Right lobe of liver (tissue), 6 donors: ENCODE measurements around the gene PCSK4. TPM values are rescaled to one million over a fixed set of nuclear protein-coding genes. Genes with fewer than 3 reads are reported as not detected.

Experiments
- ATAC-seq, 4 donors: fragments of 200-7000 bp; cut with Tn5 transposase; one replicate each; pipeline ENCODE4 v1.9.1; 2020; ENCODE audit warnings: mild to moderate bottlenecking in 4 of 4, moderate library complexity in 4 of 4
- DNase-seq, 3 donors: peaks; one replicate each; pipeline ENCODE4 v3.0.0-alpha.2; 2020
- H3K27ac ChIP-seq, 3 donors: fragments of 200-600 bp; one replicate each; pipeline ENCODE4 v1.8.0; 2022
- H3K27me3 ChIP-seq, 2 donors: fragments of 200-600 bp; one replicate each; pipeline ENCODE4 v1.8.0; 2022
- H3K36me3 ChIP-seq, 4 donors: fragments of 200-600 bp; sonication (generic) in 1 of 4; one replicate each; pipeline versions ENCODE4 v1.5.1 to v1.8.0; 2017 to 2022; ENCODE audit warnings: control low read depth in 1 of 4
- H3K4me1 ChIP-seq, 4 donors: fragments of 200-600 bp; sonication (generic) in 1 of 4; one replicate each; pipeline versions ENCODE4 v1.5.1 to v1.8.0; 2017 to 2022; ENCODE audit warnings: control low read depth in 1 of 4
- H3K4me3 ChIP-seq, 3 donors: fragments of 200-600 bp; one replicate each; pipeline ENCODE4 v1.8.0; 2022
- H3K9me3 ChIP-seq, 4 donors: fragments of 200-600 bp; sonication (generic) in 1 of 4; one replicate each; pipeline versions ENCODE4 v1.5.1 to v1.8.0; 2017 to 2022; ENCODE audit warnings: control low read depth in 1 of 4
- POLR2A ChIP-seq: fragments of 450-650 bp; IDR thresholded peaks from one replicate; pipeline ENCODE4 v1.6.1; 2017; ENCODE audit warnings: antibody characterized with exemption, mild to moderate bottlenecking
- WGBS: methylation state at CpG from one replicate; pipeline ENCODE4 v1.1.6; 2018; ENCODE audit warnings: low coverage, low lambda C conversion rate; ENCODE audit not compliant: insufficient coverage; ENCODE audit errors: missing lambda C conversion rate; 5-methylcytosine and 5-hydroxymethylcytosine counted together
- intact Hi-C, 2 donors: fragments of 100-400 bp; cut with DNase I; formaldehyde crosslinking; loops; one replicate each; pipeline versions ENCODE4 v1.11.2 to v1.14.1; 2022
- total RNA-seq, 6 experiments: library from RNA; depleted of rRNA in 2 of 6; stranded (reverse); fragments of >200 nt in 2 of 6; fragmentation: NEBNext Ultra II Directional in 3 of 6; extraction: Animal tissue kit (Norgen Biotek cat#: 25700) in 3 of 6; gene quantifications; one replicate each; pipeline versions ENCODE4 v1.1.0 to v1.2.4, GENCODE V29; 2016 to 2023
- TF ChIP-seq, protein P1 (sequence below), 4 donors: fragments of 200-600 bp in 3 of 4; fragments of 450-650 bp in 1 of 4; IDR thresholded peaks; one replicate each; pipeline versions ENCODE4 v1.5.1 to v1.8.0; 2016 to 2022; ENCODE audit warnings: antibody characterized with exemption in 4 of 4, mild to moderate bottlenecking in 2 of 4
- donor health status: DM: no; HTN: yes; CAD: no.
- donor health status: DM: no; HTN: no; CAD: no.
- donor health status: DM: no; HTN: no; CAD: no.
- donor health status: DM: no; HTN: yes; CAD: no.
- donor health status: DM: no; HTN: yes; CAD: no.

Gene PCSK4
- total RNA-seq, 6 experiments from 2014 or later, result 2.0 to 8.0 (median 3.6) TPM

DNA sequence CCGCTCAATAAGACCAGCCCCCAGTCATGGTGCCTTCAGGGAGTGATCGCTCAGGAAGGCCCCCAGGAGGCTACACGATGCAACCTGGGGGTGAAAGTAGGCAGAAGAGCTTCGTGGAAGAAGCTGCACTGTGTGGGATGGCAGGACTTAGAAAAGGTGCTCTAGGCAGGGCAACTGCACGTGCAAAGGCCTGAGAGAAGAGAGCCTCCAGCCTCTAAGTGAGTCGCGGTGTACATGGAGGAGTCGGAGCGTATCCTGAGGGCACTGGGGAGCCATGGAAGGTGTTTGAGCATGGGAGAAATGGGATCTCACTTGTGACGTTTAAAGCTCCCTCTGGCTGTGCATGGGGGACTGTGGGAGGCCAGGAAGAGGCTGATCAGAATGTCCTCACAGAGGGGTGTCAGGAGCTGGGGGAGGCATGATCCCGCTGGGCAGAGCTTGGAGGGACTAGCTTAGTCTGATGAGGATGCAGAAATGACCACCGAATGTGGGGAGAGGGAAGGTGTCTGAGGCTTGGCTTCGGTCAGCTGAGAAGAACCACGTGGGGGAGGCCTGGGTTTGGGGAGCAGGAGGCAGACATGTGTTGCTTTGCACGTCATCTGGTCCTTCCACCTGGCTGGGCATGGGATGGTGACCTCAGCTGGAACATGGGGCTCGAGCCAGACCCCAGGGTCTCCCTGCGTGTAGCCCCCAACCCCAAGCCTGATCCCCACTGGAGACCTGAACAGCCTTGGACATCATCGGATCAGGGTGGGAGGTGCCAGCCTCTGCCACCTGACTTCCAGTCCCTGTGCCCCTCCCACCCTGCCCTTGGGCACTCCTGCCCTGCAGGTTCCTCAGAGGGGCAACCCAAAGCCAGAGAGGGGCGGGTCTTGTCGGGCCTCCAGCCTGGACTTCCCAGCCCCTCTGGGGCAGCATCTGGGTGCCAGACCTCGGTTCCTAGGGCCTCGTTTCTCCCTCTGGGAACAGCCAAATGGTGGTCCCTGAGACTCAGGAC is 39.1 kb downstream of the PCSK4 start:
- TF ChIP-seq, protein P1, sequence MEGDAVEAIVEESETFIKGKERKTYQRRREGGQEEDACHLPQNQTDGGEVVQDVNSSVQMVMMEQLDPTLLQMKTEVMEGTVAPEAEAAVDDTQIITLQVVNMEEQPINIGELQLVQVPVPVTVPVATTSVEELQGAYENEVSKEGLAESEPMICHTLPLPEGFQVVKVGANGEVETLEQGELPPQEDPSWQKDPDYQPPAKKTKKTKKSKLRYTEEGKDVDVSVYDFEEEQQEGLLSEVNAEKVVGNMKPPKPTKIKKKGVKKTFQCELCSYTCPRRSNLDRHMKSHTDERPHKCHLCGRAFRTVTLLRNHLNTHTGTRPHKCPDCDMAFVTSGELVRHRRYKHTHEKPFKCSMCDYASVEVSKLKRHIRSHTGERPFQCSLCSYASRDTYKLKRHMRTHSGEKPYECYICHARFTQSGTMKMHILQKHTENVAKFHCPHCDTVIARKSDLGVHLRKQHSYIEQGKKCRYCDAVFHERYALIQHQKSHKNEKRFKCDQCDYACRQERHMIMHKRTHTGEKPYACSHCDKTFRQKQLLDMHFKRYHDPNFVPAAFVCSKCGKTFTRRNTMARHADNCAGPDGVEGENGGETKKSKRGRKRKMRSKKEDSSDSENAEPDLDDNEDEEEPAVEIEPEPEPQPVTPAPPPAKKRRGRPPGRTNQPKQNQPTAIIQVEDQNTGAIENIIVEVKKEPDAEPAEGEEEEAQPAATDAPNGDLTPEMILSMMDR (IDR thresholded peaks at IDR 0.05), result no peak
- no peak for TF ChIP-seq POLR2A
- Histone ChIP-seq H3K4me1 (peaks cover 0 to 8% (median 0%) of the 10 kb centered on the region in 4 donors), H3K9me3 (no peaks in the 10 kb centered on the region), H3K27ac (no peak overlapping the region), H3K27me3 (peaks cover 13 to 34% of the 10 kb centered on the region in 2 donors), H3K36me3 (no peaks in the 10 kb centered on the region), H3K4me3 (no peak overlapping the region)
- ATAC-seq (no peak), DNase-seq (no peak)
- WGBS, result 53% methylated on average over 17 of the region's 22 CpGs
- intact Hi-C loops, result loop anchor here in 1 of 2 donors (10.0 kb wide), 1 partner anchor 64 kb away; the partner anchor contains the start of gene ADAMTSL5

DNA sequence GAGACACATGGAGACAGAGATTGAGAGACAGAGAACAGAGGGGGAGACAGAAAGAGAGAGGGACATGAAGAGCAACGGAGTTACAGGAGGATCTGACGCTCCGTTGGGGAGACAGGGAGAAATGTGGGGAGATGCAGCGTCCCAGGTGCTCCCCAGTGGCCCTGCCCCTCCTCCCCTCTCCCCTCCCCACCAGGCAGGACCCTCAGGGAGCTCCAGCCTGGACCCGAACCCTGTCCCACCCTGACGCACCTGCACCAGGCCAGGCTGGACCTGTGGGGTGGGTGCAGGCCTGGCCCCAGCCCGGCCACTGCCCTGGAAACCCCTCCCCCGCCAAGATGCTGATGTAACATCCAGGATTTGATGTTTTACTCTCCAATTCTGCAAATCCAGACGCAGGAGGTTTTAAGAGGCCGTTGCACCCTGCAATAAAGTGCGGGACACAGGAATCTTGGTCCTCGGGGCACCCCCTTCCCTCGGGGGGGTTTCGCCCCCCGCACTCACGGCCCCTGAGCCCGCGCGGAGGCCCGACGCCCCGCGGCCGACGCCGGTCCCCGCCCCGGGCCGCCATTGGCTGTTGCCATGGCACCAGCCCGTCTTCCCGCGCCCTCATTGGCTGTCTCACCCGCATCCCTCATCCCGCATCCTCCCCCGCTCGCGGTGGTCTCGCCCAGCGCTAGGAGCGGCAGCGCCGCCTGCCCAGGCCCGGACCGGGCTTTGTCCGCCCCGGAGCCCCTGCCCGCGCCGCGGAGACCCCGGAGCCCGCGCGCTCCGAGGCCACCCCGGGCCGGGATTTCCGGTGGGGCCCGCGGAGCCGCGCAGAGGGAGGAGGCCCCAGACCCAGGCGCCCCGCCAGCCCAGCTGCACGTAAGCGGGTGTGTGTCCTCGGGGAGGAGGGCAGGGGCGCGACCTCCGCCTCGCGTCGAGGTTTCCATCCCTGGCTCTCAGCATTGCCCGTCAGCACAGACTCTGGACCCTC is 40.4 kb downstream of the PCSK4 start, which contains the start of gene APC2:
Gene APC2 (plus strand): TSS at position 655 of the 976 bp plus-strand sequence. CDS start 2,881 bp downstream, outside the sequence.
- H3K27ac ChIP-seq, result no peak within 1 kb of the TSS
- H3K9me3 ChIP-seq, result no peaks in the 10 kb centered on the region
- intact Hi-C loops, result loop anchor here (10.0 kb wide), 1 partner anchor 65 kb away; the partner anchor contains the start of gene ADAMTSL5 (in 2 of the 2)
- no peak within 1 kb of the TSS for H3K4me3 ChIP-seq
- no peak for TF ChIP-seq POLR2A
- TF ChIP-seq, protein P1 (IDR thresholded peaks at IDR 0.05), result no peak
- H3K27me3 ChIP-seq, result peaks cover 13 to 32% of the 10 kb centered on the region in 2 donors
- DNase-seq, result no peak
- no peaks in the 10 kb centered on the region for H3K36me3 ChIP-seq
- ATAC-seq, result no peak
- H3K4me1 ChIP-seq, result peaks cover 0 to 17% (median 0%) of the 10 kb centered on the region in 4 donors
- 5% methylated on average over 4 of the region's 74 CpGs for WGBS

DNA sequence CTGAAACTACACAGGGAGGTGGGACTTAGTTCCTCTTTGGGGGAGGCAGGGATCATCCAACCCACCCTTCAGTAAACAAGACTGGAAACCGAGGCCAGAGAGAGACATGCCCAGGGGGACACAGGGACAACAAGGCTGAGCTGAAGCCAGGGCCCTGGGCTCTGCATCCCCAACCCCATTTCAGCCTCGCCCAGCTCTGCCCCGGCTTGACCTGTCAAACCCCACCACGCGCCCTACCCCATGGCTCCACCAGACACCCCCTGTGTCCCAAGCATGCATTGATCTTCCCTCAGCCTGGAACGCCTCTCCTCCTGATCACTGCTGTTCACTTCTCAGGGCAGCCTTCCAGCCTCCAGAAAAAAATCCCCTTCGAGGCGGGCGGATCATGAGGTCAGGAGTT is 42.2 kb downstream of the PCSK4 start:
- Histone ChIP-seq H3K4me3 (no peak overlapping the region), H3K27me3 (peaks cover 13 to 25% of the 10 kb centered on the region in 2 donors), H3K36me3 (no peaks in the 10 kb centered on the region), H3K4me1 (peaks cover 0 to 18% (median 0%) of the 10 kb centered on the region in 4 donors), H3K9me3 (no peaks in the 10 kb centered on the region), H3K27ac (no peak overlapping the region)
- no peak for TF ChIP-seq POLR2A
- TF ChIP-seq, protein P1 (IDR thresholded peaks at IDR 0.05), result no peak
- ATAC-seq (no peak), DNase-seq (no peak)
- 62% methylated on average over 7 of the region's 9 CpGs for WGBS
- intact Hi-C loops, result loop anchor here in 1 of 2 donors (10.0 kb wide), 1 partner anchor 67 kb away; the partner anchor contains the start of gene ADAMTSL5

DNA sequence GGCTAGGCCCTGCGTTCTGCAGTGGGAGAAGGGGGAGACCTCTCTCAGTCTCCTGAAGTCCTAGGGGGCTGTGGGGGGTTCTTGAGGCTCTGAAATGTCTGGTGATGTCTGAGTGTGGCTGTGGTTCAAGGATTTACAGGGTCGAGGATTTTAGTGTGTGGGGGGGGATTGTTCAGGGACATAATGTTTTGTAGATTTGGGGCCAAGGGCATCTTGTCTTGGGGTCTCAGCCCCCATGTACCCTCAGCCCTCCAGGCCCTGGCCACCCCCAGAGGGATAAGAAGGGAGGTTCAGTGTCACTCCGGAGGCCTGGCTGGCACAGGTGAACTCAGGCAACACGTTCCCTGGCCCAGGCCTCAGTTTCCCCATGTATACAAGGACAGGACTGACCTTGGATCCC is 42.6 kb downstream of the PCSK4 start:
- H3K36me3 ChIP-seq, result no peaks in the 10 kb centered on the region
- ATAC-seq, result no peak
- H3K27ac ChIP-seq, result no peak overlapping the region
- peaks cover 0 to 18% (median 0%) of the 10 kb centered on the region in 4 donors for H3K4me1 ChIP-seq
- H3K27me3 ChIP-seq, result peaks cover 13 to 25% of the 10 kb centered on the region in 2 donors
- H3K4me3 ChIP-seq, result no peak overlapping the region
- TF ChIP-seq, protein P1 (IDR thresholded peaks at IDR 0.05), result no peak
- TF ChIP-seq POLR2A, result no peak
- no peak for DNase-seq
- intact Hi-C loops, result loop anchor here in 1 of 2 donors (10.0 kb wide), 1 partner anchor 67 kb away; the partner anchor contains the start of gene ADAMTSL5
- H3K9me3 ChIP-seq, result no peaks in the 10 kb centered on the region
- WGBS, result 0% methylated on average over 1 of the region's 4 CpGs
